ENCODE results near the gene NFE2L2.
"Not testable (repeated sequence)": the region's sequence is repeated elsewhere in the genome, so short reads cannot be mapped to it uniquely, and the experiment has no call there.

DNA sequence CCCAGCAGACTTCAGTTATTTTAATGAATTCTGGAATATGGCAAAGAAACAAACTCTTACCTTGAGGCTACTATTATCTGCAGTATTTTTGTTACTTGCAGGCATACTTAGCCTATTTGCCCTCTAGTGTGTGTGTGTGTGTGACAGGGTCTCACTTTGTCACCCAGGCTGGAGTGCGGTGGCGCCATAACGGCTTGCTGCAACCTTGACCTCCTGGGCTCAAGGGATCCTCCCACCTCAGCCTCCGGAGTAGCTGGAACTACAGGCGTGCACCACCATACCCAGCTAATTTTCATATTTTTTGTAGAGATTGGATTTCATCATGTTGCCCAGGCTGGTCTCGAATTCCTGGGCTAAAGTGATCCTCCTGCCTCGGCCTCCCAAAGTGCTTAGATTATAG is 64.1 kb downstream of the NFE2L2 start:
- TF ChIP-seq, protein P1, sequence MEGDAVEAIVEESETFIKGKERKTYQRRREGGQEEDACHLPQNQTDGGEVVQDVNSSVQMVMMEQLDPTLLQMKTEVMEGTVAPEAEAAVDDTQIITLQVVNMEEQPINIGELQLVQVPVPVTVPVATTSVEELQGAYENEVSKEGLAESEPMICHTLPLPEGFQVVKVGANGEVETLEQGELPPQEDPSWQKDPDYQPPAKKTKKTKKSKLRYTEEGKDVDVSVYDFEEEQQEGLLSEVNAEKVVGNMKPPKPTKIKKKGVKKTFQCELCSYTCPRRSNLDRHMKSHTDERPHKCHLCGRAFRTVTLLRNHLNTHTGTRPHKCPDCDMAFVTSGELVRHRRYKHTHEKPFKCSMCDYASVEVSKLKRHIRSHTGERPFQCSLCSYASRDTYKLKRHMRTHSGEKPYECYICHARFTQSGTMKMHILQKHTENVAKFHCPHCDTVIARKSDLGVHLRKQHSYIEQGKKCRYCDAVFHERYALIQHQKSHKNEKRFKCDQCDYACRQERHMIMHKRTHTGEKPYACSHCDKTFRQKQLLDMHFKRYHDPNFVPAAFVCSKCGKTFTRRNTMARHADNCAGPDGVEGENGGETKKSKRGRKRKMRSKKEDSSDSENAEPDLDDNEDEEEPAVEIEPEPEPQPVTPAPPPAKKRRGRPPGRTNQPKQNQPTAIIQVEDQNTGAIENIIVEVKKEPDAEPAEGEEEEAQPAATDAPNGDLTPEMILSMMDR (IDR thresholded peaks at IDR 0.05): not testable (repeated sequence)
- not testable (repeated sequence) for TF ChIP-seq POLR2A, POLR2AphosphoS5, EP300 (IDR thresholded peaks at IDR 0.05)
